ENCODE measurements around the gene CPXM1.
"Not testable (repeated sequence)": the region's sequence is repeated elsewhere in the genome, so short reads cannot be mapped to it uniquely, and the experiment has no call there.

The CPXM1 gene

DNA sequence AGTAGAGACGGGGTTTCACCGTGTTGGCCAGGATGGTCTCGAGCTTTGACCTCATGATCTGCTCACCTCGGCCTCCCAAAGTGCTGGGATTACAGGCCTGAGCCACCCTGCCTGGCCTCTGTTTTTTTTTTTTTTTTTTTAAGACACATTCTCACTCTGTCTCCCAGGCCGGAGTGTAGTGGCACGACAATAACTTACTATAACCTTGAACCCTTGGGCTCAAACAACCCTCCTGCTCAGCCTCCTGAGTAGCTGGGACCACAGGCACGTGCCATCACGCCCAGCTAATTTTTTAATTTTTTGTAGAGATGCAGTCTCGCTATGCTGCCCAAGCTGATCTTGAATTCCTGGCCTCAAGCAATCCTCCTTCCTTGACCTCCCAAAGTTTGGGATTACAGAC, 26.6 kb downstream of the CPXM1 start:
- intact Hi-C loops (cut with DNase I): no loop called here
- DNase-seq: no peak

- DNase-seq: no peak
These were observed 28.8 kb downstream of the CPXM1 start for GRCh38 chr20:2771631-2772080.

GRCh38 chr20:2770091-2770490, 30.3 kb downstream of the CPXM1 start:
- intact Hi-C loops (cut with DNase I); DNase-seq: not testable (repeated sequence)

More at GRCh38 chr20:2771631-2772080, 28.8 kb downstream of the CPXM1 start:
- intact Hi-C loops (cut with DNase I): no loop called here

DNA sequence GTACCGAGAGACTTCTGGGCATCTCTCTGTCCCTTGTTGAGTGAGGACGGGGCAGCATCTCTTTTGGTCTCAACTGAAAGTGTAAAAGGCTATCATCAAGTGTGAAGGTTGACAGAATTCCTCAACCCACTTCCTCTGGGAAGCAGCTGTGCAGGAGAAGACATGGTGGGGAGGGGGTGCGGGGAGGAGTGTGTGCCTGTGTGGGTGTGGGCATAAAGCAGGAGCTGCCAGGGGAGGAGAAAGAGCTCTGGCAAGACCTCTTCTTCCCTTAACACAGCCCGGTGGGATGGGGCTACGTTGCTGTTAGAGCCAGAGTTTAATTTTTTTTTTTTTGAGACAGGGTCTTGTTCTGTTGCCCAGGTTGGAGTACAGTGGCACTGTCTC, 31.8 kb downstream of the CPXM1 start:
- intact Hi-C loops (cut with DNase I): no loop called here
- DNase-seq: no peak

DNA sequence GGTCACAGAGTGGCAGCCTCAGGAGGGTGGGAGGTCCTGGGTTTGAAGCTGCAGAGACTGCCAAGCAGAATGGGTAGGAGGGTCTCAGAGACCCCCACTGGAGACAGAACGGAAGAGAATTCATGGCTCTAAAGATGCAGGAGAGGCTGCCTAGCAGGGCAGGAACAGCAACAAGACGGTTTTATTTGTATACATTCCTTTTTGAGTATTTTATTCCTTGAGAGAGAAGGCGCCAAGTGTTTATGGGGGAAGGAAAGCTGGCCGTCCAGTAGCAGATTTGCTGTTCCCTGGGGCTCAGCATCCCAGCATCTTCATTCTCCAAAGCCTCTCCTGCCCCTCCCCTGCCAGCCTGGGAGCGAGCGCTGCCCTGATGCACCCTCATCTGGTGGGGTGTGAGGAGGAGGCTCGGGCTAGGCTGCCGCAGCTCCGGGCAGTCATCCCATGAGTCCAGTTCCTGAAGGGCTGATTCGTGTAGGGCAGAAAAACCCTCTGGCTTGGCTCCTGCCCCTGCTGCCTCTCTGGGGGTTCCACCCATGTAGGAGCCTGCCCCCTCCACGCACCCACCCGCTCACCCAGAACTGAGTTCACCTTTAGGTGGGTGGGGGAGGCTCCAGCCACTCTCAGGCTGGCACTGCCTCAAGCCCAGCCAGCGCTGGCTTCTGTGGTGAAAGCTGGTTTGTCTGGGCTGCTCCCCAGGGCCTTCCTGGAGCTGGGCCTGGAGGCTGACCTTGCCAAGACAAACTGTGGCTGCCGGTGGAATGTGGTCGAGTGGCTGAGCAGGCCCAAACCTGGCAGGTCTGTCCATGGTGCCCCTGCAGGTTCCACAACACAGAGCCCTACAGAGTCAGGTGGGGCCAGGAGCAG, 32.4 kb downstream of the CPXM1 start:
- no peak for DNase-seq
- intact Hi-C loops (cut with DNase I): no loop called here

GRCh38 chr20:2763186-2763585, 37.2 kb downstream of the CPXM1 start:
- peak in 1 of 10 donors; percentile 12 for DNase-seq
- intact Hi-C loops (cut with DNase I): no loop called here

DNA sequence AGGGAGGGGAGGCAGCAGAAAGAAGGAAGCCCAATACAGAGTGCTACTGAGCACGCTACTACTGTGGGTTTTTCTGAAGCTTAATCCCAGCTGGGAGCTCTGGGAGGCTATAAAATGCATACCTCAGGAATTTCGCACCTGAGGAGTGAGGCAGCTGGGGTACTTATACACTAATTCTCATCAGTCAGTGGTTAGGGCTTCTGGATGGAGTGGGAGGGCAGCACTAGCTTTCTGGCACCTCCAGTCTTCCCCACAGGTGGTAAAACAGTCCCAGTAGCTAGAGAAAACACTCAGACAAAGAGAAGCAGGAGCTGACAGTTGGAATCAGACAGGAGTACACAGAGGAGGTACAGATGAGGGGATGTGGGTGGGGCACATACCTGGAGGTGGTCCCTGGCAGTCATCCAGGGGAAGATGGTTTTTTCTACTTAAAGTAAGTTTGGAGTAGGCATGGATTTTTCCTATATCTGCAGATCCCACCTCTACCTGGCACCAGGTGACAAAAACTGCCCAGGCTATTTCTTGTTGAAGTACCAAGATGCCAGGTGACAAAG, 37.8 kb downstream of the CPXM1 start:
- peak in 1 of 10 donors; percentile 15 for DNase-seq
- intact Hi-C loops (cut with DNase I): no loop called here

DNA sequence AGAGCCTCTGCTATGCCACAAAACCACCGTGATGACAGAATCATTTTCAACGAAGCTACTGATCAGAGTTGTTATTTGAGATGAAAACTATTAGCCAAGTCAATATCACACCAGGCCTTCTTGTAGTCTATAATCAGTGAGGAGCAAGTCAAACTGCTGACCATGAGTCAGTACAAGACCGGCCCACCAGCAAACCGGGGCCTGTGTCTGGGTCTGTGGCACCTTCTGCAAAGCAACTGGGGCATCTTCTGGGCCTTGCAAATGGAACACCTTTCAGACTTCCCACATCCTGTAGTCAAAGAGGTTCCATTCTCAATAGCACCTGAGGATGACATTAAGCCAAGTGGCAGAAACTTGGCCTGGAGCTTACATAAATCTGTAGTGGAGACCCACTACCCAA, 38.5 kb downstream of the CPXM1 start:
- peak in 1 of 10 donors; percentile 9 for DNase-seq
- intact Hi-C loops (cut with DNase I): no loop called here

- no peak for DNase-seq
- intact Hi-C loops (cut with DNase I): no loop called here
These were observed 39.5 kb downstream of the CPXM1 start for GRCh38 chr20:2760952-2761305.

- DNase-seq: peak in 1 of 10 donors; percentile 60
- intact Hi-C loops (cut with DNase I): no loop called here
These were observed 40.0 kb downstream of the CPXM1 start for GRCh38 chr20:2760297-2760951.

DNA sequence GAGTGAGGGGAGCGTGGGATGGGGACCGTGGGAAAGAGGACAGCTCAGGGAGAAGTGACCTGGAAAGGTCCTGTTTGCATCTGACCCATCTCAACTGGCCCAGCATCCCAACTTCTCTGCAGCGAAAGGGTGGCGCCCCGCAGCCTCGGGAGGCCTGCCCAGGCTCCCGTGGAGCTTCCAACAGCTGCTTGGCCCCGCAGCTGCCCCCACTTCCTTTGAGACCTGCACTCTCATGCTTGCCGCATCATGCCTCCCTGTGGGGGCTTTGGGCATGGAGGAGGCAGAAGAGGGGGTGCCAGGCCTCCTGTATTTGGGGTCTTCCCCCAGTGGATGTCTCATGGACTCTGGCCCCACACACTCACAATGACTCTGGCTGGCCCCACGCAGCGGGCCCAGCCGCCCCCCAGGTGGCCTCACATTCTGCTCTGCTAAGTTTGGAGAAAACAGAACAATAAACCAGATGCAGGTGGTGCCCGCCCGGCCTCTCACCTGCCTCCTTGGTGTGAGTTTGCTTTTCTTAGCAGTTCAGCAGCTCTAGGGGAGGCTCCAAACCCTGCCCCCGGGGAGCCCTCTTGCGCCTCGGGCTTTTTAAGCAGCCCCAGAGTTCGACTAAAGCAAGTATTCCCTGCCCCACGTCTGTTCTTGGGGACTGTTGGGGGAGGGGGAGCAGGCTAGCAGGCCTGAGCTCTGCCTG, 40.7 kb downstream of the CPXM1 start:
- DNase-seq: peak in 1 of 10 donors; percentile 58
- intact Hi-C loops (cut with DNase I): no loop called here

DNA sequence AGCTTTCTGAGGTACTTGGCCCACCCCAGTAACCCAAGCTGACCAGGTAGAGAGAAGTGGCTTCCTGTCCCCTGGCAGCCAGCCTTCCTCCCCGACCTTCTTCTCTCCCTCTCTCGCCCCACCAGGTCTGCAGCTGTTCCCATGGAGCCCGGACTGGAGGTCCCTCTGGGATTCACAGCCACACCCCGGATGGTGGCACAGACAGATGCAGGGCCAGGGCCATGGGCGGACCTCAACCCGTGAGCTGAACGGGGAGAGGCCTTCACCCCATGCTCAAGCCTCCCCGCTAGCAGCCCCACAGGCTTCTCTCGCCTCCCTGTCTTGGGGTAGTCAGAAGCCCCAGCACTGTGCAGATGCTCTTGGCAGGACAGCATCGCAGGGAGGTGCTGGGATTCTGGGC, 41.3 kb downstream of the CPXM1 start:
- DNase-seq: peak in 1 of 10 donors; percentile 77
- intact Hi-C loops (cut with DNase I): no loop called here

GRCh38 chr20:2757969-2758368, 42.5 kb downstream of the CPXM1 start:
- intact Hi-C loops (cut with DNase I): no loop called here
- DNase-seq: peak in 1 of 10 donors; percentile 2

GRCh38 chr20:2757001-2757400, 43.4 kb downstream of the CPXM1 start:
- intact Hi-C loops (cut with DNase I): no loop called here
- peak in 1 of 10 donors; percentile 65 for DNase-seq

- DNase-seq: peak in 1 of 10 donors; percentile 63
- intact Hi-C loops (cut with DNase I): no loop called here
These were observed 44.3 kb downstream of the CPXM1 start for GRCh38 chr20:2756056-2756611.

DNA sequence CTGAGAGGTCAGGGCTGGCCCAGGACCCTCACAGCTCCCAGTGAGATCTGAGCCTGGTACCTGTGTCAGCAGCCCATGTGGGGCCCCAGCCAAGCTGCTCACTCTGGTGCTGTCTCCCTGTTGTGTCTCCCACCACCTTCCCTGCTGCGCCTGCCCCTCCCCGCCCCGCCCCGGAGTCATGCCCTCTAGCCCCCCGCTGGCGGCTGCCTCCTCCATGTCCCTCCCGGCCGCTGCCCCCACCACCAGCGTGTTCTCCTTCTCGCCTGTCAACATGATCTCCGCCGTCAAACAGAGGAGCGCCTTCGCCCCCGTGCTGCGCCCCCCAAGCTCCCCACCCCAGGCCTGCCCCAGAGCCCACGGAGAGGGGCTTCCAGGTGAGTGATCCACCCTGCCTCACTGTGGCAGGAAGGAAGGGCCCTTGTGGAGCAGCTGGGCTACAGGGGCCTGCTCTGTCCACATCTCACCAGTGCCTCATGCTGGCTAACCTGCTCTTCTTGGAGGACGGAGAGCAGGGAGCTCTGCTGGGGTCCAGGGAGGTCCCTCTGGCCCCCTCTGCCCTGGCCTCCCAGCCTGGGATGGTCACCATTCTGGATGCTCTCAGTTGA, 44.9 kb downstream of the CPXM1 start:
- peak in 1 of 10 donors; percentile 39 for DNase-seq
- intact Hi-C loops (cut with DNase I): no loop called here

GRCh38 chr20:2754424-2754823, 46.0 kb downstream of the CPXM1 start:
- intact Hi-C loops (cut with DNase I): no loop called here
- peak in 1 of 10 donors; percentile 40 for DNase-seq

DNA sequence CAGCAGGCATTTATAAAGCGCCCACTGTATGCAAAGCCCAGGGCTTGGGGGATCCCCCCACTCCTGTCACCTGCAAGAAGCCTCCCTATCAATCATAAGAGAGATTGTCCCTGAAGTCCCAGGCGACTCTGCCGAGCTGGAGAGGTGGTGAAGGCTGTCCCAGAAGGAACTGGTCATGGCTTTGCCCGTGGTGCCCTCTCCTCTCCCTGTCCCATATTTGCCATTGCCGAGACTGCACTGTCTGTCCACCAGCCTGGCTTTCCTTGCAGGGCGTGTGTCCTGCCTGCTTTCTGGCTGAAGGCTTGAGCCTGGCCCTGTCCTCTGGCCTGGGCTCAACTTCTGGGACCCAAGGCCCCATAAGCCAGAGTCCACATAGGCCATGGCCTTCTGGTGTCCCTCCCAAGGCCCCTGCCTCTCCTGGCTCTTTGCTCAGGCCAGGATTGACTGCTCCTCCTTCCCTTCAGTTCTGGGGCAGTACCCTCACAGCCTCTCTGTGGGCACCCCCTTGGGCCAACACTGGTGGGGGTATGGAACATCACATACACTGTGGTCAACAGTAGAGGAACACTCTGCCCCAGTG, 46.9 kb downstream of the CPXM1 start:
- DNase-seq: peak in 1 of 10 donors; percentile 60
- intact Hi-C loops (cut with DNase I): no loop called here

DNA sequence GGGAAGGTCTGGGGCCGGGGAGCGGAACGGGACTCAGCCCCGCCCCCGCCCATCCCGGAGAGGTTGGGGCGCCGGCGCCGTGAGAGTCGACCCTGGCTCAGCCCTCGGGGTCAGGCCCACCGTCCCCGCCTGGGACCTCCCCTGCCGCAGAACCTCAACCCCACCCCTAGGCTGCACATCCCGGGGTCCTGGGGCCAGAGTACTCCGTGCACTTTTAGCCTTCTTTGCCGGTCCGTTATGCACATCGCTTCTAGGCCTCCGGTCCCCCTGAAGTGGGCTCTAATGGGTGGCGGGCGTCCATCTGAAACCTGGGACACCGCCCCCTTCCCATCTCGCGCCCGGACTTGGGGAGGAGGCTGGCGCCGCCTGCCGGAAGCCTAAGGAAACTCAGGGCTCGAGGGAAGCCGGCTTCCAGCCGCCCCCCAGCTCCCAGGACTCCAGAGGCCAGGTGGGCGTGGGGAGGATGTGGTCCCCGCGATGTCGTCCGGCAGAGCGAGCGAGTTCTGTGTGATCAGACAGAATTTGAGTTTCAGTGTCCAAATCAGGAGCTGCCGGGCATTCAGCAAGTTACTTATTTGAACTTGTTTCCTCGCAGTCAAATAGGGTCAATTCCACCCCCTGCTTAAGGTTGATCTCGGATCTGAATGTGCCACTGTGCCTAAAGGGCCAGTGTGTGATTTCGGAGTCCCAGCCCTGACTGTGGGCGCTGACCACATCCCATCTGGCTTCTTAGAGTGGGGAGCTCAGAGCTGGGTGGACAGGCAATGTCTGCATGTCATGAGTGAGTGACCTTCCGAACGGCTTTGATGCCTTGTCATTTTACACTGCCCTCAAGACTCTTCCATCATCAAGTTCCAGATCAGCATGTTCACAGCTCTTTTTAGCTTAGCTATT, 47.6 kb downstream of the CPXM1 start:
- peak in 1 of 10 donors; percentile 80 for DNase-seq
- intact Hi-C loops (cut with DNase I): no loop called here

All from posterior cingulate gyrus (tissue), 11 donors.